Dermis blood vessel endothelial cell (primary cell): Measurements from ENCODE around the gene GPR108. TPM values are rescaled to one million over a fixed set of nuclear protein-coding genes. Genes with fewer than 3 reads are reported as not detected.
"Not testable (repeated sequence)": the region's sequence is repeated elsewhere in the genome, so short reads cannot be mapped to it uniquely, and the experiment has no call there.

Experiments used
- DNase-seq: peaks from one replicate; pipeline ENCODE4 v3.0.0; 2010
- total RNA-seq: library from RNA; depleted of rRNA; stranded (reverse); fragments of >200 nt; gene quantifications from 2 replicates; pipeline ENCODE4 v1.2.3, GENCODE V29; 2014

Gene GPR108
- 56.2 and 59.1 TPM in 2 replicates for total RNA-seq

DNA sequence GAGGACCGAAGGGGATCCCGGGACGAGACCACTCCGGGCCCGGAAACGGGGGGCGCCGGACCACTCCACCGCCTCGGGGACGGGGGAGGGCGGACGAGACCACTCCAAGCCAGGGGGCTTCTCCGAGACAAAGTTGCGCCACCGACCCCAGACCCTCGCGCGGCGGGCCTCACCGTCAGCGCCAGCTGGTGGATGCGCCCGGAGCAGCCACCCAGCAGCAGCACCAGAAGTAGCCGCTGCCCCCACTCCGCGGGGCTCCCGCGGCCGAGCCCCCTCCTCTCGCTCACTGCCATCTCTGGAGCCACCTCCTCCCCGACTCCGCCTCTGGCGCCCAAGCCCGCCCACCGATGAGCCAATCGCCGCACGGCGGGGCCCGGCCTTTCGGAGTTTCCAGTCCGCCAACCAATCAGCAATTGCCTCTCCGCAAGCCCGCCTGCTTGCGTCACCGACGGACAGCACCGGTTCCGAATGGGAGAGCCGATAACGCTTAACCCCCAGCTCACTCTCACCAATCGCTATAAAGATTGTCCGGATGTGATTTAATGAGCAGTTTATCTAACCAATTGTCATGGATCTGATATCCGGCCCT lies at the start of gene GPR108:
TSS of gene GPR108 (minus strand) at position 297 of the 589 bp plus-strand sequence. CDS start at position 293, 4 bp downstream.
- peak; percentile 100 for DNase-seq

DNA sequence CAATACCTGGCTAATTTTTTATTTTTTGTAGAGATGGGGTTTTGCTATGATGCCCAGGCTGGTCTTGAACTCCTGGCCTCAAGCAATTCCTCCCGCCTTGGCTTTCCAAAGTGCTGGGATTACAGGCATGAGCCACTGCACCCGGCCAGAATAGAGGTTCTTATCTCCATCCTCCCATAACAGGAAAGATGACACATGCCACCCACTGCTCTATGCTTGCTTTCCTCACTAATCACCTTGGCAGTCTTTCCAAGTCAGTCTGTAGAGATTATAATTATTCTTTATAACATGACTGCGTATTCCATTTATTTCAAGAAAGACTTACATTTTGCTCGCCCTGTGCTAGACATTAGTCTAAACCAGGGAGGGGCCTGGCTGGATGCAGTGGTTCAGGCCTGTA lies 41.8 kb upstream of the GPR108 start:
- DNase-seq = no peak

DNA sequence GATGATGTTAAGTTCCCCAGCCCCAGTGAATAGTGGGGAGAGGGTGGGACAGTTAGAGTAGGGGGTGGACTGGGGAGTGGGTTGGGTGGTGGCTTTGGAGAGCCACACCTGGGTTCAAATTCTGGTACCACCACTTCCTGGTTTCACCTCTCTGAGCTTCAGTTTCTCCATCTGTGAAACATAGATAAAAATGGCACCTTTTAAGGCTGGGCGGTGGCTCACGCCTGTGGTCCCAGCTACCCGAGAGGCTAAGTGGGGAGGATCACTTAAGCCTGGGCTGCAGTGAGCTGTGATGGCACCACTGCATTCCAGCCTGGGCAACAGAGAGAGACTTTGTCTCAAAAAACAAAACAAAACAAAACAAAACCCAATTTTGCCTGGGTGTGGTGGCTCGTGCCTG lies 41.0 kb upstream of the GPR108 start:
- DNase-seq = no peak

DNA sequence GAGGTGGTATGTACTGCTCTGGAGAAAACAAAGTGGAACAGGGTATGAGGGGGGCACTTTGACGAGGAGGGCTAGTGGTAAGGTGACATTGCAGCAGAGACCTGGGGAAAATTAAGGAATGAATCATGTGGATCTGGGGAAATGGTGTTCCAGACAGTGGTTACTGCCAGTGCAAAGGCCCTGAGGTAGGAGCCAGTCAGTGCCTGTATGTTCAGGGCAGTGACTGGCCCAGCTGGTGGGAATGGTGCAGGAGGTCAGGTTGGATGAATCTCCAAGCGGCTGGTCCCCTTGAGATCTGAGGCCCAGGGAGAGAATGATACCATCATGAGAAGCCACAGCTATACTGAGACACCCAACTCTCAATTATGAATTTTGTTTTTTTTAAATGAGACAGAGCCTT lies 40.1 kb upstream of the GPR108 start:
- no peak for DNase-seq

DNA sequence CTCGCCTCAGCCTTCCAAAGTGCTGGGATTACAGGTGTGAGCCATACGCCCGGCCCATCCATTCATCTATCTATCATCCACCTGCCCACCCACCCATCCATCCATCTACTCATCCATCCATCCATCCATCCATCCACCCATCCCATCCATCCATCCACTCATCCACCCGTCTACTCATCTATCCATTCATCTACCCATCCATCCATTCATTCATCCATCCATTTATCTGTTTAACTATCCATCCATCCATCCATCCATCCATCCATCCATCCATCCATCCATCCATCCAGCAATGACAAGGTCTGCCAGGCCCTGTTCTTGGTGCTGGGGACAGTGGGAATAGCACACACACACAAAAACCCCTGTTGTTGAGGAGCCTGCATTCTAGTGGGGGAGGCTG lies 39.6 kb upstream of the GPR108 start:
- no peak for DNase-seq

DNA sequence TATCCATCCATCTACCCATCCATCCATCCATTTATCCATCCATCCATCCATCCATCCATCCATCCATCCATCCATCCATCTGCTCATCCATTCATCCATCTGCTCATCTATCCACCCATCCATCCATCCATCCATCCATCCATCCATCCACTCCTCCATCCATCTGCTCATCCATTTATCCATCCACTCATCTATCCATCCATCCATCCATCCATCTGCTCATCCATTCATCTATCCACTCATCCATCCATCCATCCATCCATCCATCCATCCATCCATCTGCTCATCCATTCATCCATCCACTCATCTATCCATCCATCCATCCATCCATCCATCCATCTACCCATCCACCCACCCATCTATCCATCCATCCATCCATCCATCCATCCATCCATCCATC lies 38.7 kb upstream of the GPR108 start:
- not testable (repeated sequence) for DNase-seq

DNA sequence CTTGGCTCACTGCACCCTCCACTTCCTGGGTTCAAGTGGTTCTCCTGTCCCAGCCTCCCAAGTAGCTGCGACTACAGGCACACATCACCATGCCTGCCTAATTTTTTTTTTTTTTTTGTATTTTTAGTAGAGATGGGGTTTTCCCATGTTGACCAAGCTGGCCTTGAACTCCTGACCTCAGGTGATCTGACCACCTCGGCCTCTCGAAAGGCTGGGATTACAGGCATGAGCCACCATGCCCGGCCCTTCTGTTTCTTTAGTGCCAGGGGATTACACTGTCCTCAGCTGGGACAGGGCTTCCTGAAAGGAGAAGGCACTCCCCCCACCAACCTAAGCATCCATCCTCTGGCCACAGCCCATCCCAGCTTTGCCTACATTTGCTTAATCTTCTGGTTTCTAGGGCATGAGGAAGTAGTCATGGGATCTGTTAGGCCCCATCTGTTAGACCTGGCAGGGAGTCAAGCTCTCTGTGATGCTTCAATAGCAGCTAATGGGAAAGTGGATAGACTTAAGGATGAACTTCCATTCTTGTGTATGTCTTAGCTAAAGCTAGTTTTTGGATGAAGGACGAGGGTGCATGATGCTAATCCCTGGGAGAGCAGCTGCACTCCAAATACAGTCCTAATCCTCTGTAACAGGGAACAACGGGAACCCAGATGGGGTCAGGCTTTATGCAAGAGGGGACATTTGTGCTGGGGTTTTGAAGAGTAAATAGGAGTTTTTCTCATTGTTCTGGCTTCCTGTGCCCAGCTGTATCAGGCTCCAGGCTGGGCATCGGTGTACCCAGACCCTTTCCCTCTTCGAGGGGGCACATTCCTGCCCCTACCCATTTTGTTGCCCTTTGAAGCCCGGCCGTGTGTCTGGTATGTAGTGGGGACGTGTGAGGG lies 37.7 kb upstream of the GPR108 start:
- DNase-seq = no peak

DNA sequence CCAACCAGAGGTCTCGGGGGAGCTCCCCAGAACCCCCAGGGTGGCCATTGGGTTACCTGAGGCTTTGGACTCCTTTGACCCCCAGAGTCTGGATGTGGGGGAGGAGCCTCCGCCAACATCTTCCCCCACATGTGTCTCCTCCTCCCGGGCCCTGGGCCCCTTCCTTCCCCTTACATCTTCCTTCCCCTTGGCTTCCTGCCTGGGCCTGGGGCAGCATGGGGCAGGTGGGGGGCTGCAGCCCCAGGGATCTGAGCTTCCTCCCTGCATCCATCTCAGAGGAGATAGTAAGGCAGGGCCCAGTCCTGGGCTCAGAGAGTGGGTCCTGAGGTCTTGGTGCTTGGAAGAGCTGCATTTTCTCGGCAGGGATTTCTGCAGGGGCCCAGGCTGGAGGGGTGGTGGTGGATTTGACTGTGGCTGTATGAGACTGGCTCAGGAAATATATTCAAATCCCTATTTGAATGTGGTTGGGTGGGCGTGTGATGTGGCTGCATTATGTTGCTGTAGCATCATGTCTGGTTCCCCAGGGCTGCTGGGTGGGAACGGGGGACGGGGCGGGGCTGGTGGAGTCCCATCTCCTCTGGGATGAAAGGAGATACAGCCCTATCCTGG lies 36.0 kb upstream of the GPR108 start:
- no peak for DNase-seq

DNA sequence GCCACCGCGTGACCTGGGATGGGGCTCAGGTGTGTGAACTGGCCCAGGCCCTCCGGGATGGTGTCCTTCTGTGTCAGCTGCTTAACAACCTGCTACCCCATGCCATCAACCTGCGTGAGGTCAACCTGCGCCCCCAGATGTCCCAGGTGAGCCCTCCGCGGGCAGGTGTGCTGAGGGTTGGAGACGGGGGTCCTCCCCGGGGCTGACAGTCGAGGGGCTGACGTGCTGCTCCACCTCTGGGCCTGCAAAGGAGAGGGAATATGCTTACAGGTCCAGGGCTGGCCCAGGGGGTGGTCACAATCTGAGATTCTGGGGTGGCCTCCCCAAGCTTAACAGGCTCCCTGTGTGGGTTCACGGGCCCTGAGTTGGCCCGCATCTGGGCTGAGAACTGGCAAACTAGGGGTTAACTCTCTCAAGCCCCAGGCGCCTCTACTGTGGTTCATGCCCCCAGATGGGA lies 35.5 kb upstream of the GPR108 start:
- DNase-seq = no peak

DNA sequence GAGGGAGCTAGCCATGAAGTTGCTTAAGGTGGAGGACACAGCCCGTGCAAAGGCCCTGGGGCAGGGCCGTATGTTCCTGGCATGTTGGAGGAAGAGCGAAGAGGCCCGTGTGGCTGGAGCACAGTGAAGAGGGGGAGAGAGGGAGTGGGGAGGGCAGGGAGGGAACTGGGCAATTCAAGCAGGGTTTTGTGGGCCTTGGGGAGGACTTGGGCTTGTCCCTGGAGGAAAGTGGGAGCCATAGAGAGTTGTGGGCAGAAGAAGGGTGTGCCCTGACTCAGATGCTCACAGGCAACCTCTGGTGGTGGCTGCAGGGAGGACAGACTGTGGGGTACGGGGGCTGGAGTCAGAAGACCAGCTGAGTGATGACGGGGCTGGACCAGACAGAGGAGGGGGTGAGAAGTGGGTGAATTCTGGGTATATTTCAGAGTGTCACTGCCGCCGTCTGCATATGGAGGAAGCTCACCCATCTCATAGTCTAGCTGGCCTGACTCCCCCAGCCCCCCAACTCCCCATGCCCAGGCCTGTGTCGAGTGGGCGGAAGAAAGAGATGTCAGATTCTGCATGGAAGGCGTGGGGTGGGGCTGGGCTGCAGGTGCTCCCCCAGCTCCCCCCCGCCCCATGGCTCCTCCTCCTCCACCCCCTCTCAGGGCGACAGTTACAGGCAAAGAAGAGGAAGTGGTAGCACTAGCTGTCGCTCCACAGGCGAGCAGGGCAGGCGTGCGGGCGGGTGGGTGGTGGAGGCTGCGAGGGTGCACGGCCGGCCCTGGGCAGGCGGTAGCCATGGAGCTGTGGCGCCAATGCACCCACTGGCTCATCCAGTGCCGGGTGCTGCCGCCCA lies 34.9 kb upstream of the GPR108 start, which contains the start of gene VAV1:
TSS of gene VAV1 (plus strand) at position 681 of the 838 bp plus-strand sequence. CDS start at position 781, 100 bp downstream.
- DNase-seq = peak; percentile 12

DNA sequence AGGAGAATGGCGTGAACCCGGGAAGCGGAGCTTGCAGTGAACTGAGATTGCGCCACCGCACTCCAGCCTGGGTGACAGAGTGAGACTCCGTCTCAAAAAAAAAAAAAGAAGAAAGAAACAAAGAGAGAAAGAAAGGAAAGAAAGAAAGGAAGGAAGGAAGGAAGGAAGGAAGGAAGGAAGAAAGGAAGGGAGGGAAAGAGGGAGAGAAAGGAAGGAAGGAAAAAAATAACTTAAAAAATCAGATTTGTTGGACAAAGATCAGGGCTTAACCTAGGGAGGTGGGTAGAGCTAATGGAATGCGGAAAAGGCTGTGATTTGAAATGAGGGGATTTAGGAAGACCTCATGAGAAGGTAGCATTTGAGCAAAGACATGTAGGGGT lies 34.3 kb upstream of the GPR108 start:
- not testable (repeated sequence) for DNase-seq

DNA sequence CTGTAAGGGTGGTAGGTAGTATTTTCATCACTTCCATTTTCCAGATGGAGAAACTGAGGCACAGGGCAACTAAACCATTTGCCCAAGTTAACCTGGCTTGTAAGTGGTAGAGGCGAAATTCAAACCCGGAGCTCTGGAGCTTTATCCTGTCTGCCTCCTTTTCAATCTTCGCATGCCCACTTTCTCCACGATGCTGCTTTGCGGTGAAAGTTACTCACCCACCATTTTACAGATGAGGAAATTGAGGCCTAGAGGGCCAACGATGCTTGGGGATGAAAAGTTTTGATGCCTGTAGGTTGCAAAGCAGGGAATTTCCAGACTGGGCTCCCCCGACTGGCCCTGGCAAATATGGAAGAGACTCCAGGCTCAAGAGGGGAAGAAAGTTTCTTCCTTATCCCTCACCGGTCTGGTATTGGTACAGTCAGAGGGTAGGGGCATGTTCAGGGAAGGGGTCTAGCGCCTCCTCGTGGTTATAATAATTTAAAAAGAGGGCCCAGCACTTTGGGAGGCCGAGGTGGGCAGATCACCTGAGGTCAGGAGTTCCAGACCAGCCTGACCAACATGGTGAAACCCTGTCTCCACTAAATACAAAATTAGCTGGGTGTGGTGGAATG lies 31.7 kb upstream of the GPR108 start:
- DNase-seq = peak; percentile 50

DNA sequence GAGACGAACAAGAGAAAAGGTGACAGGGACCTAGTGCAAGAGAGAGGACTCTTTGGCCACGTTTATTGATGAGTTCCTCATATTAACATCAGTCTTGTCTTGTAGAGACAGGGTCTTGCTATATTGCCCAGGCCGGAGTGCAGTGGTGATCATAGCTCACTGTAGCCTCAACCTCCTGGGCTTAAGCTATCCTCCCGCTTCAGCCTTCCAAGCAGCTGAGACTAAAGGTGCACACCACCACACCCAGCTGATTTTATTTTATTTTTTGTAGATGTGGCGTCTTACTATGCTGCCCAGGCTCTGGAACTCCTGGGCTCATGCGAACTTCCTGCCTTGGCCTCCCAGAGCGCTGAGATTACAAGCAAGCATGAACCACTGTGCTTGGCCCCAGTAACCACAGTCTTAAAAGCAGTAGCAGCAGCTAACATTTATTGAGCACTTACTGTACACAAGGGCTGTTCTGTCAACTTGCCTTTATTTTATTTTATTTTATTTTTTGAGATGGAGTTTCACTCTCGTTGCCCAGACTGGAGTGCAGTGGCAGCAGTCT lies 30.9 kb upstream of the GPR108 start:
- DNase-seq = no peak

DNA sequence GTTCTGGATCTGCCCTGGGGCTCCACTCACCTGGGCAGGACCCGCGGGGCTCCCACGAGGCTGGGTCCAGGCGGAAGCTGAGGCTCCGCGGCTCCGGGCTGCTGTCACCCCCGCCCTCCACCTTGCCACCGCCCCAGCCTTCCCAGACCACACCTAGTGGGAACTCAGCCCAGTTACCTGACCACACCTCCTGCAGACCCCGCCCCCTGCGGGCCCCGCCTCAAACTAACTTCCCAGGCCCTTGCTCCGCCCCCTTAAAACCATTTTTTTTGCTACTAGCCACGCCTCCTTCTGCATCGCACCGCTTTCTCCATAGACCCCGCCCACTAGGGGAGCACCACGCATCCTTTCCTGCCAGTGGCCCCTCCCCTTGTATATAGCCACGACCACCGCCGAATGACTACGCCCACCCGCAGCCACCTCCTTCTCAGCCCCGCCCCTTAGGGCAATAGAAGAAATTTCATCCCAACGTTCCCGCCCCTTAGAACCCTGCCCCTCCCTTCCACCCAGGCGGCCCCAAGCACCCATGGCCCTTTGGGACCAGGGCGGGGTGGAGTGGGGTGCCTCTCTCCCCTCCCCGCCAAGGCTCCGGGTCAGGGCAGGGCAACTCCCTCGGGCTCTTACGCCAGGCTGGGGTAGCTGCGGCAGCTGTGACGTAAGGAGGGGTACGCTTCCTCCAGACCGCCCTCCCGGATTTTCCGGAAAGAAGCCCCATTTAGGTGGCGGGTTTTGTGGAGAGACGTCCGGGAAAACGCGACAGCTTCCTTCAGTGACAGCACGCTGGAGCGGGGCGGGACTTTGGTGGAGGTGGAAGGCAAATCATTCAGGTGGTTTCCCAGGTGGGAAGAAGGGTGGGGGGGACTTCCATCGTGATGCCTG lies 30.2 kb upstream of the GPR108 start, which contains the start of gene SH2D3A:
TSS of gene SH2D3A (minus strand) at position 79 of the 879 bp plus-strand sequence. CDS start 3,687 bp downstream, outside the sequence.
- peak; percentile 55 for DNase-seq

DNA sequence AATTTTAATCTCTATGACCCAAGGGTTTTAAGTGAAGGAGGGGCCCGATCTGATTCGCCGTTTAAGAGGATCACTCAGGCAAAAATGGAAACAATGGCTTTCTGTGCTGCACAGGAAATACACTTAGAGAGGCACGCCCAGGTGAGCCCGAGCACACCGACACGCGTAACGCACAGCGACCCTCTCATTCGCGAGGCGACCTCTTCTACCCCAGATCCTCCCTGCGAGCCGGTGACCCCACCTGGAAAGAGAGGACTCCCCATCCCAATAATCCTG lies 29.6 kb upstream of the GPR108 start:
- no peak for DNase-seq

DNA sequence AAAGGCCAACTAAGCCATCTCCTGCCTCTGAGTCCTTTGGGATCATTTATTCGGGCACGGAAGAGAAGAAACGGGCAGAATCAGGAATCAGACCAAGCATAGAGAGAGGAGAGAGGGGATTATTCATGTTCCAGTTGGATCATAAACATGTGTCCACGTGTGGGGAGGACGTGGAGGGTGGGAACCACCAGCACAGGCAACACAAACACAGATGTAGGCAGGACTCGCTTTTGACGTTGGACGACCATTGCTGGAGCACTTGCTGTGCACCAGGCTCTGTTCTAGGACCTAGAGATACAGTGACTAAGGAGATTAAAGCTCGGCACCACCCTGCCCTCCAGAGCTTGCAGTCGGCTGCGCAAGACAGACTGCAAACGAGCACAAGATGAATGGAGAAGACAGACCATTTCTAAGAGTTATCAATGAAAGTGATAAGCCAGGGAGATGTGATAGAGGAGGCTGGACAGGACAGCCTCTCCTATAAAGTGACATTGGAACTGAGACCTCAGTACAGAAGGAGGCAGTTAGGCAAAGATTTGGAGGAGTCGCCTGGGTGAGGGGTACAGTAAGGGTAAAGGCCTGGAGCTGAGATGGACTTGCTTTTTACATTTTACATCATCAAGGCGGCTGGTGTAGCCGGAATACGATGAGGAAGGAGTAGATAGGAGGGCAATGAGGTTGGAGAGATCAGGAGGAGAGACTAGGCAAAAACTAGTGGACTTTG lies 29.1 kb upstream of the GPR108 start:
- no peak for DNase-seq

DNA sequence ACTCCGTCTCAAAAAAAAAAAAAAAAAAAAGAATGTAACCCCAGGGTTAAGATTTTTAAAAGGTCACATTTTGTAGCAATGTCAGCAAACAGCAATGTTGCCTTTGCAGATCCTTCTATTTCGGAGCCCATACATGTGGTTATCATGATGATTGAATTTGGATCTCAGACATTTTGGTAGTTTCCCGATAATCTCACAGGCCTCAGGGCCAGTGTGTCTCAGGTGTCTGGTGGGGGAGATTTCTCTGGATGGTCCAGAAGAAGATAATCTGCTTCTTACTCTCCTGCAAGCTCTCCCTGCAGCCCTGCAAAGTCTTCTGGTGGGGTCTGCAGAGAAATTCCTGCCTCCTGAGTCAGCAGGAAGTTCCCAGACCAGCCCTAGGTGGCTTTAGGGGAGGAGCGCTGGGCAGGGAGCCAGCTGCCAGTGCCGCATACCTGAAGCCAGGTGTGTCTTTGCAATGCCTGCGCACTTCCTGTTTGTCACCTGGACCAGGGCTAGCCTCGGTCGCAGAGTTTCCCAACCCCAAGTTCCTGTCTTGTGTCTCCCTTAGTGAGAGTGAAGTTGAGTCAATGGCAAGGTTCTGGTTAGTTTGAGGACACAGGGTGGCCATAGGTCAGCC lies 28.5 kb upstream of the GPR108 start:
- DNase-seq = no peak

DNA sequence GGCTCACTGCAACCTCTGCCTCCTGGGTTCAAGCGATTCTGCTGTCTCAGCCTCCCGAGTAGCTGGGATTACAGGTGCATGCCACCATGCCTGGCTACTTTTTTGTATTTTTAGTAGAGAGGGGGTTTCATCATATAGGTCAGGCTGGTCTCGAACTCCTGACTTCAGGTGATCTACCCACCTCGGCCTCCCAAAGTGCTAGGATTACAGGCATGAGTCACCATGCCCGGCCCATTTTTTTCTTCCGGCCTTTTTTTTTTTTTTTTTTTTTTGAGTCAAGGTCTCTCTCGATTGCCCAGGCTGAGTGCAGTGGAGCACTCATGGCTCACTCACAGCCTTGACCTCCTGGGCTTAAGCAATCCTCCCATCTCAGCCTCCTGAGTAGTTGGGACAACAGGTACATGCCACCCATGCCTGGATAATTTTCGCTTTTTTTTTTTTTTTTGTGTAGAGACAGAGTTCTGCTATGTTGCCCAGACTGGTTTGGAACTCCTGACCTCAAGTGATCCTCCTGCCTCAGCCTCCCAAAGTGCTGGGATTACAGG lies 24.9 kb upstream of the GPR108 start:
- not testable (repeated sequence) for DNase-seq

DNA sequence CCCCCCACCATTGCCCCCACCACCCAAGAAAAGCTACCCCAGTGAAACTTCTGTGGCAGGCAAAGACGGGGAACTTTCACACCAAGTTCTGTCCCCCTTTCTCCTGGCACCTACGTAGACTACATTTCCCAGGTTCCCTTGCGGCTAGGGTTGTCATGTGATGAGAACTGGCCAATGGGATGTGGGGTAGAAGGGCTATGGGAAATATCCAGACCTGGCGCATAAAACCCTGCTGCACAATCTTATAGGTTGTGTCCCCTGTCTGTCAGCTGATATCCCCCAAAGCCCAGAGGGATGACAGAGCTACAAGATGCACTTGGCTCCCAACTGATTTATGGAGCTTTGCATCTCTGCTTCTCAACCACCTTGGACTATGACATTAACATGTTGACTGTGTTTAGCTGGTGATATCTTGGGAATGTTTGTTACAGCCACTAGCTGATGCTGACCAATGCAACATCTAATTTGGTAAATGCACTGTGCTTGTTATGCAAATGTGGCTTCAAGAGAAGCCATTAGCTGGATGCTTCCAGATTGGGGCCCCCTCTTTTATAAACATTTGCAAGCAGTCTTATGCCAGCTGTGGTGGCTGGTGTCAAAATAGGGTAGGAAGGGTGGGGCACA lies 23.8 kb upstream of the GPR108 start:
- peak; percentile 43 for DNase-seq
